H9 (cell line): ENCODE data around the gene DNAJC18. TPM values are rescaled to one million over a fixed set of nuclear protein-coding genes. Genes with fewer than 3 reads are reported as not detected.

Experiments
- DNase-seq: peaks from one replicate; pipeline ENCODE4 v3.0.0-alpha.2; 2017
- H2AFZ ChIP-seq: one replicate; pipeline ENCODE4 v1.6.1; 2013; ENCODE audit warnings: mild to moderate bottlenecking, low read length, control low read depth, moderate library complexity
- H2AK5ac ChIP-seq: 2 replicates; pipeline ENCODE4 v1.6.1; 2013; ENCODE audit warnings: low read length, control low read depth, mixed read lengths; ENCODE audit not compliant: insufficient read length
- H2BK120ac ChIP-seq: one replicate; pipeline ENCODE4 v1.6.1; 2013; ENCODE audit warnings: low read depth, mild to moderate bottlenecking, low read length, control low read depth, inconsistent platforms; ENCODE audit not compliant: poor library complexity, severe bottlenecking
- H2BK12ac ChIP-seq: 2 replicates; pipeline ENCODE4 v1.6.1; 2013; ENCODE audit warnings: low read length, control low read depth, mixed read lengths, low read depth; ENCODE audit not compliant: insufficient read length
- H2BK15ac ChIP-seq: 2 replicates; pipeline ENCODE4 v1.6.1; 2013; ENCODE audit warnings: low read depth, low read length, control low read depth
- H2BK20ac ChIP-seq: one replicate; pipeline ENCODE4 v1.6.1; 2013; ENCODE audit warnings: low read depth, mild to moderate bottlenecking, low read length, control low read depth, inconsistent platforms; ENCODE audit not compliant: poor library complexity, severe bottlenecking
- H2BK5ac ChIP-seq: 2 replicates; pipeline ENCODE4 v1.6.1; 2013; ENCODE audit warnings: low read length, control low read depth, mixed read lengths; ENCODE audit not compliant: insufficient read length
- H3K14ac ChIP-seq: 2 replicates; pipeline ENCODE4 v1.6.1; 2013; ENCODE audit warnings: low read length, control low read depth; ENCODE audit not compliant: insufficient read depth
- H3K18ac ChIP-seq: 2 replicates; pipeline ENCODE4 v1.6.1; 2013; ENCODE audit warnings: low read depth, mild to moderate bottlenecking, mixed read lengths, low read length, control low read depth; ENCODE audit not compliant: insufficient read length
- H3K23ac ChIP-seq: 2 replicates; pipeline ENCODE4 v1.6.1; 2013; ENCODE audit warnings: low read length, control low read depth, mixed read lengths, low read depth; ENCODE audit not compliant: insufficient read length
- H3K23me2 ChIP-seq: 2 replicates; pipeline ENCODE4 v1.6.1; 2013; ENCODE audit warnings: low read depth, mild to moderate bottlenecking, mixed read lengths, low read length, control low read depth; ENCODE audit not compliant: insufficient read length, poor library complexity, severe bottlenecking
- H3K27ac ChIP-seq: 2 replicates; pipeline ENCODE4 v1.5.1; 2013; ENCODE audit warnings: low read length, control low read depth, mixed read lengths, low read depth; ENCODE audit not compliant: insufficient read length
- H3K27me3 ChIP-seq: 2 replicates; pipeline ENCODE4 v1.6.1; 2013; ENCODE audit warnings: low read length, control low read depth, inconsistent platforms; ENCODE audit not compliant: insufficient read depth
- H3K4ac ChIP-seq: 2 replicates; pipeline ENCODE4 v1.6.1; 2013; ENCODE audit warnings: low read depth, mild to moderate bottlenecking, control low read depth, inconsistent platforms, low read length, moderate library complexity
- H3K4me1 ChIP-seq: 2 replicates; pipeline ENCODE4 v1.6.1; 2013; ENCODE audit warnings: low read length, control low read depth, inconsistent platforms; ENCODE audit not compliant: insufficient read depth
- H3K4me2 ChIP-seq: 2 replicates; pipeline ENCODE4 v1.6.1; 2013; ENCODE audit warnings: low read length, control low read depth, mixed read lengths; ENCODE audit not compliant: insufficient read length, insufficient read depth
- H3K56ac ChIP-seq: 2 replicates; pipeline ENCODE4 v1.6.1; 2013; ENCODE audit warnings: low read depth, mild to moderate bottlenecking, mixed read lengths, low read length, control low read depth; ENCODE audit not compliant: insufficient read length
- H3K79me1 ChIP-seq: 2 replicates; pipeline ENCODE4 v1.6.1; 2013; ENCODE audit warnings: low read depth, mild to moderate bottlenecking, moderate library complexity, low read length, control low read depth, inconsistent platforms; ENCODE audit not compliant: insufficient read depth, poor library complexity, severe bottlenecking
- H3K79me2 ChIP-seq: 2 replicates; pipeline ENCODE4 v1.6.1; 2013; ENCODE audit warnings: low read length, control low read depth, inconsistent platforms; ENCODE audit not compliant: insufficient read depth
- H3K9ac ChIP-seq: 2 replicates; pipeline ENCODE4 v1.6.1; 2013; ENCODE audit warnings: low read length, control low read depth, mixed read lengths; ENCODE audit not compliant: insufficient read length; ENCODE audit errors: extremely low read depth
- H3K9me3 ChIP-seq: one replicate; pipeline ENCODE4 v1.6.1; 2013; ENCODE audit warnings: low read depth, low read length, inconsistent platforms; ENCODE audit not compliant: control insufficient read depth
- H3T11ph ChIP-seq: one replicate; pipeline ENCODE4 v1.6.1; 2013; ENCODE audit warnings: mild to moderate bottlenecking, low read length, control low read depth, inconsistent platforms
- H4K20me1 ChIP-seq: one replicate; pipeline ENCODE4 v1.6.1; 2013; ENCODE audit not compliant: control insufficient read depth, insufficient read length, insufficient read depth
- H4K5ac ChIP-seq: 2 replicates; pipeline ENCODE4 v1.6.1; 2013; ENCODE audit warnings: low read depth, mild to moderate bottlenecking, mixed read lengths, low read length, control low read depth; ENCODE audit not compliant: insufficient read length
- H4K8ac ChIP-seq: replicated peaks from 2 replicates; pipeline ENCODE4 v1.6.1; 2013; ENCODE audit warnings: low read length, control low read depth, mixed read lengths, low read depth; ENCODE audit not compliant: insufficient read length
- H4K91ac ChIP-seq: 2 replicates; pipeline ENCODE4 v1.6.1; 2013; ENCODE audit warnings: low read depth, mild to moderate bottlenecking, moderate library complexity, mixed read lengths, low read length, control low read depth; ENCODE audit not compliant: insufficient read length
- H3K27ac Mint-ChIP-seq, 3 experiments: 2 replicates in 2 of 3; 3 replicates in 1 of 3; pipeline ENCODE4 v1.8.0; 2020 to 2021; ENCODE audit warnings: mixed read lengths in 3 of 3, mild to moderate bottlenecking in 1 of 3, moderate library complexity in 1 of 3
- H3K27me3 Mint-ChIP-seq: 2 replicates; pipeline ENCODE4 v1.8.0; 2021; ENCODE audit warnings: low read depth, mild to moderate bottlenecking, moderate library complexity, mixed read lengths
- H3K36me3 Mint-ChIP-seq, 3 experiments: 2 replicates in 2 of 3; 3 replicates in 1 of 3; pipeline ENCODE4 v1.8.0; 2020 to 2021; ENCODE audit warnings: low read depth in 3 of 3, mixed read lengths in 3 of 3; ENCODE audit not compliant: insufficient read depth in 1 of 3
- H3K4me1 Mint-ChIP-seq, 2 experiments: 2 replicates each; pipeline ENCODE4 v1.8.0; 2020; ENCODE audit warnings: mixed read lengths in 2 of 2
- H3K4me3 Mint-ChIP-seq, 2 experiments: 2 replicates in 1 of 2; 3 replicates in 1 of 2; pipeline ENCODE4 v1.8.0; 2020 to 2021; ENCODE audit warnings: mild to moderate bottlenecking in 2 of 2, mixed read lengths in 2 of 2, moderate library complexity in 1 of 2
- H3K9me3 Mint-ChIP-seq, 2 experiments: 2 replicates in 1 of 2; 3 replicates in 1 of 2; pipeline ENCODE4 v1.8.0; 2020; ENCODE audit warnings: mild to moderate bottlenecking in 2 of 2, mixed read lengths in 2 of 2, moderate library complexity in 1 of 2
- WGBS: extraction: QIAGEN DNeasy Blood & Tissue Kit; methylation state at CpG from one replicate; pipeline ENCODE4 v1.1.7; 2013; ENCODE audit warnings: missing lambda C conversion rate, low lambda C conversion rate, mixed read lengths; ENCODE audit not compliant: insufficient read length; ENCODE audit errors: extremely low coverage; 5-methylcytosine and 5-hydroxymethylcytosine counted together
- total RNA-seq: library from RNA; stranded (reverse); gene quantifications from 2 replicates; pipeline ENCODE4 v1.2.1, GENCODE V29; 2021
- TF ChIP-seq, protein P1 (sequence below): fragments of 200-600 bp; sonication (generic); conservative IDR thresholded peaks from 3 replicates; pipeline ENCODE4 v1.8.0; 2021; ENCODE audit warnings: antibody characterized with exemption, mild to moderate bottlenecking

Gene DNAJC18
- total RNA-seq, 1 experiment from 2014 or later = 26.5 TPM

DNA sequence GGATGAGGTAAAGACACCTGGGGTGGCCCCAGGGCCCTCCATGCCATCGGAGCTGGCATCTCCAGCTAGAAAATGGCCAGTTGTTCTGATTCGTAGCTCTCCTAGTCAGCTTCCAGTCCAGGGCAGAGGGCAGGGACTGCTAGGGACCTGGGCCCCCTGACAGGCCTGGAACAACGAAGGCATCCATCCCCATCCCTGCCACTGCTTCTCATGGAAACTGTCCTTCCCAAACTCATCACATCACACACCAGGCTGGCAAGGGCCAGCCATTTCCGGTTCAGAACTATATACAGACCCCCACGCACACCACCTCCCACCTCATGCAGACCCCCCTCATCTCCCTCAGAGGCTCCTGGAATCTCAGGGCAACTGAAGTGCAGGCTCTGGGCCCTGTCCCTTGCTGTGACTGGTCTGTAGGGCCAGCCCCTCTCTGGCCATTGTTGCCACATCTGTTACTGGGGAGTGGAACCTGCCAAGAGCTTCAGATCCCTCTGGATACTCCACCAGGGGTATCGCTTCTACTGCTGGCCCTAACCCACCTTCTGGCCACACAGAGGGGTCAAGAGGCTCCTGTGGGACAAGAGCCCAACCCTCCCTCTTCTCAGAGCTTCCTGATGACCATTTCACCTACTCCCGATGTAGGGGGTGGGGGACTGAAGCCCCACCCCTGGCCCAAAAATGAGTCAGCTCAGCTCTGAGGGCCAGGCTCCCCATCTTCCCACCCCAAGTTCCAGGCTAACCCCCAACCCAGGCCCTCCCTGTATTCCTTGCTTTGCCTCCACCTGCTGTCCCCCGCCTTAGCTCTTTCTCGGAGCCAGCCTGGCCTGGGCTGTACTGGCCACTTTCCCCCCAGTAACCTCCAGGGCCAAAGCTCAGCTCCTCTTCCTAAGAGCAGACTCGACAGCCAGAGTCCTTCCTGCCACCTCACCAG is 48.4 kb downstream of the DNAJC18 start:
- Histone ChIP-seq H3K79me1 (no peaks in the 10 kb centered on the region), H4K5ac (no peak overlapping the region), H4K91ac (no peak overlapping the region), H2AFZ (no peak overlapping the region), H4K20me1 (peaks cover 2% of the 10 kb centered on the region), H3K4ac (no peak overlapping the region), H3K18ac (no peak overlapping the region), H4K8ac (no peak overlapping the region), H3K4me1 (peaks cover 3% of the 10 kb centered on the region; the same call in 1 of the 2 replicates), H3K27me3 (peaks cover 8% of the 10 kb centered on the region), H3K9ac (no peak overlapping the region), H2BK12ac (no peak overlapping the region), H3K79me2 (no peaks in the 10 kb centered on the region), H3K4me2 (no peak overlapping the region), H3K56ac (no peak overlapping the region), H3K23me2 (peaks cover 22% of the 10 kb centered on the region), H3K23ac (no peak overlapping the region), H2BK15ac (no peak overlapping the region), H2AK5ac (no peak overlapping the region), H2BK5ac (no peak overlapping the region), H3K27ac (no peak overlapping the region), H3T11ph (no peak overlapping the region), H2BK20ac (no peak overlapping the region), H3K9me3 (no peaks in the 10 kb centered on the region), H2BK120ac (no peak overlapping the region), H3K14ac (no peak overlapping the region)
- peaks cover 31% of the 10 kb centered on the region for H3K27me3 Mint-ChIP-seq
- no peaks in the 10 kb centered on the region; a peak in 1 of 7 replicates for H3K36me3 Mint-ChIP-seq
- TF ChIP-seq, protein P1, sequence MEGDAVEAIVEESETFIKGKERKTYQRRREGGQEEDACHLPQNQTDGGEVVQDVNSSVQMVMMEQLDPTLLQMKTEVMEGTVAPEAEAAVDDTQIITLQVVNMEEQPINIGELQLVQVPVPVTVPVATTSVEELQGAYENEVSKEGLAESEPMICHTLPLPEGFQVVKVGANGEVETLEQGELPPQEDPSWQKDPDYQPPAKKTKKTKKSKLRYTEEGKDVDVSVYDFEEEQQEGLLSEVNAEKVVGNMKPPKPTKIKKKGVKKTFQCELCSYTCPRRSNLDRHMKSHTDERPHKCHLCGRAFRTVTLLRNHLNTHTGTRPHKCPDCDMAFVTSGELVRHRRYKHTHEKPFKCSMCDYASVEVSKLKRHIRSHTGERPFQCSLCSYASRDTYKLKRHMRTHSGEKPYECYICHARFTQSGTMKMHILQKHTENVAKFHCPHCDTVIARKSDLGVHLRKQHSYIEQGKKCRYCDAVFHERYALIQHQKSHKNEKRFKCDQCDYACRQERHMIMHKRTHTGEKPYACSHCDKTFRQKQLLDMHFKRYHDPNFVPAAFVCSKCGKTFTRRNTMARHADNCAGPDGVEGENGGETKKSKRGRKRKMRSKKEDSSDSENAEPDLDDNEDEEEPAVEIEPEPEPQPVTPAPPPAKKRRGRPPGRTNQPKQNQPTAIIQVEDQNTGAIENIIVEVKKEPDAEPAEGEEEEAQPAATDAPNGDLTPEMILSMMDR = no peak
- peak overlapping the region; percentile 34 to 81 (median 37); a peak in 2 of 7 replicates for H3K27ac Mint-ChIP-seq
- no peaks in the 10 kb centered on the region for H3K9me3 Mint-ChIP-seq
- no peak for DNase-seq
- H3K4me3 Mint-ChIP-seq = peak overlapping the region in 1 of 2 experiments; percentile 60; a peak in 2 of 5 replicates
- peaks cover 14 to 45% of the 10 kb centered on the region in 2 experiments for H3K4me1 Mint-ChIP-seq
- WGBS = no CpG with 5 or more reads among the region's 10 CpGs
